ENCODE data around the gene UST.
A peak's percentile ranks its signal among the peaks of the same experiment; 100 is the strongest.
"Not testable (repeated sequence)": the region's sequence is repeated elsewhere in the genome, so short reads cannot be mapped to it uniquely, and the experiment has no call there.

UST gene

GRCh38 chr6:148955441-148955840, 208.6 kb downstream of the UST start:
- DNase-seq, result no peak

- DNase-seq, result not testable (repeated sequence)
These were observed 209.3 kb downstream of the UST start for GRCh38 chr6:148956163-148956562.

DNA sequence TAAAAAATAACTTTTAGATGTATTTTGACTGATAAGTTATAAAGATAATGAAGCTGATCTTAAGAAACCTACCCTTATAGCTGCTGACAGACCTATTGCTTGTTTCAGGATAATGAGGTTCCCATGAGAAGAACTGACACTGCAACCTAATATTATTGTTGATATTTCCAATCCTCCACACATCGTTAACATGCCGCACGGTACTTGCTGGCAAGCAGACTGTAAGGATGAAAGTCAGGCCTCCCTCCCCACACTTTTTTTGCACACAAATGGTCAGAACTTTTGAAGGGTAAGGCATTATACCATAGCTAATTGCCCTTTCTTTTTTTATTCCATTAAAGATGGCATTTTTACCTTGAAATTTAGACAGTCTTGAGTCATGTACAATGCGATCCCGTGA, 210.9 kb downstream of the UST start:
- no peak for DNase-seq

- DNase-seq, result peak in 1 of 2 experiments; percentile 4
These were observed 212.2 kb downstream of the UST start for GRCh38 chr6:148959008-148959407.

DNA sequence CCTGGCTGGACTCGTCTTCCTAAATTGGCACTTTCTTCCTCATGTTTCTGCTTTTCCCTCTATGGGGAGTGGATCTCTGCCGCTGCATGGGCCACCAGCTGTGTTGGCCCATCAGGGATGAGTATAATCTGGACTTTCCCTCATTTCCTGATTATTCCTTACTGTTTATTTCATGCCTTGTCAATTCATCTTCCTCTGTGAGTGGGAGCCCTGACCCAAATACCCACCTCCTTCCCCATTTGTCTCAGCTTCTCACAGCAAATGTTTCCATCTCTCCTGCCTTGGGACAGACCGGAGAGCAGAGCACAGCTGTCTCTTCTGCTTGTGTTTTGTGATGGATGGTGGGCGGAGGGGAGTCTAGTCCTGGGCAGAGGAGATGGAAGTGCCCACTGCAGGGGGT, 212.7 kb downstream of the UST start:
- no peak for DNase-seq

- DNase-seq, result no peak
These were observed 216.2 kb downstream of the UST start for GRCh38 chr6:148962854-148963515.

DNA sequence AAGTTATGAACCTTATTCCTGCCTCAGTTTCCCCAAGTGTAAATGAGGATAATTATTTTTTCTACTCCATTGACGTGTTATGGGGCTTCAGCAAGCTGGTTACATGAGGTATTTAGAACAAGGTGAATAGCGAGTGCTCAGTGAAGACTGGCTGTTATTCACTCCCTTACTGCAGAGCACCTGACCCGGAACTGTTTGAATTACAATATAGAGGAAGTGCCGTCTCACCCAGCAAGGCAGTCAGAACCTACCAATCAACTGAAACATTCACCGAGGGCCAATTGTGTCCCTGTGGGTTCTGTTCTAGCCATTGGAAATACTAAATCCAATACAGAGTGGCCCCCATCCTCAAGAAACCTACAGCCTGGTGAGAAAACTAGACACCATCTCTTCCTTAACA, 216.9 kb downstream of the UST start:
- DNase-seq, result no peak

GRCh38 chr6:148964467-148964866, 217.6 kb downstream of the UST start:
- DNase-seq, result no peak

GRCh38 chr6:148965287-148965686, 218.5 kb downstream of the UST start:
- no peak for DNase-seq

GRCh38 chr6:148967011-148967520, 220.2 kb downstream of the UST start:
- DNase-seq, result no peak

- no peak for DNase-seq
These were observed 220.7 kb downstream of the UST start for GRCh38 chr6:148967541-148967956.

DNA sequence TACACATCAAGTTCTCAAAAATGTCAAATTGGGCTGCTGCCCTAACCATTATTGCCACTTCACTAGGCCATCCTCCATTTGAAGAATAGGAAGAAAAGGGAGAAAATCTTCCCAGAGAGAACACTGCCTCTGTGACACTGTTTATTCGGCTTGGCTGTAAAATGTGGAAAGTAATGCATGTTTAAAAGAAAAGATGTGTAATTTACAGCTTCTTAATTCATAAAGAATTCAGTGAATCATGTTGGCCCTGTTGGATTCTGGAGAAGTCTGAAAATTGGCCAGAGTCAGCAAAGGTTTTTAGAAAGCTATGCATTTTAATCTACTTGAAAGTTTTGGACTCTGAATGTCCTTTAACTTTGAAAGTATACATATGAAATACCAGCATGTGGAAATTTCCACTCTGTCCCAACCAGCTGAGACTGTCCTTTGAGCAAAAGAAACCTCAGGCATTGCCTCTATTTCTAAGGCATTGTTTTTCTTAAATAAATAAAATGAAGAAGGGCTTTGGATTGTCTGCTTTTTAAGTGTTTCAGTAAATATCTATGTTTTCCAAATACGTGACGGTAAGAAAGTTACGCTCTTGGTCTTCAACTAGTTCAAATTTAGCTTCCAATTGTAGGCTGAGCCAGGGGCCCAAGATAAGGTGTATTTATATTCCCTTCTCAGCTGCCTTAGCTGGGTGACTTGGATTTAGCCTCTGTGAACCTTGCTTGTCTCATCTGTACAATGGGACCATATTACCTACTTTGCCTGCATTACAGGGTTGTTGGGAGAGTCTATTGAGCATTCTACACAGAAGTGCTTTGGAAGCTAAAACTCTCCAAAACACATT, 222.2 kb downstream of the UST start:
- no peak for DNase-seq

- peak; percentile 42 to 65 for DNase-seq
These were observed 222.8 kb downstream of the UST start for GRCh38 chr6:148969603-148970061.

GRCh38 chr6:148971031-148971927, 224.4 kb downstream of the UST start:
- DNase-seq, result no peak

DNA sequence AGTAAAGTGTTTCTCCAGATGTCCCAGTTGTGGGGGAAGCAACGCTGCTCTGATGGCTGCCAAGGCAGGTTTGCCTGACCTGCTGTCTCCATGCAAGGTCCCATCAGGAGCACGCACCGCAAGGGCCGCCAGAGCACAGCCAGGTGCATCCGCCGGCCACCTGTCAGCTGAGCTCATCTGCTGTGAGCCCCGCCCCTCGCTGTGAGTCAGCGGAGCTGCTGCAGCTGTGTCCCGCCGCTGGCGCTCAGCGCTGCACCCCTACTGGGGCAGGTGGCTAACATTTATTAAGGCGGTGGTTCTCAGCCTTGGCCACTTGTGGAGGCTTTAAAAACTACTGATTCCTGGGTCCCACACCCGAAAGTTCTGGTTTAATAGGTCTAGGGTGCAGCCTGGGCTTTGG, 225.7 kb downstream of the UST start:
- DNase-seq, result peak; percentile 79 to 93

DNA sequence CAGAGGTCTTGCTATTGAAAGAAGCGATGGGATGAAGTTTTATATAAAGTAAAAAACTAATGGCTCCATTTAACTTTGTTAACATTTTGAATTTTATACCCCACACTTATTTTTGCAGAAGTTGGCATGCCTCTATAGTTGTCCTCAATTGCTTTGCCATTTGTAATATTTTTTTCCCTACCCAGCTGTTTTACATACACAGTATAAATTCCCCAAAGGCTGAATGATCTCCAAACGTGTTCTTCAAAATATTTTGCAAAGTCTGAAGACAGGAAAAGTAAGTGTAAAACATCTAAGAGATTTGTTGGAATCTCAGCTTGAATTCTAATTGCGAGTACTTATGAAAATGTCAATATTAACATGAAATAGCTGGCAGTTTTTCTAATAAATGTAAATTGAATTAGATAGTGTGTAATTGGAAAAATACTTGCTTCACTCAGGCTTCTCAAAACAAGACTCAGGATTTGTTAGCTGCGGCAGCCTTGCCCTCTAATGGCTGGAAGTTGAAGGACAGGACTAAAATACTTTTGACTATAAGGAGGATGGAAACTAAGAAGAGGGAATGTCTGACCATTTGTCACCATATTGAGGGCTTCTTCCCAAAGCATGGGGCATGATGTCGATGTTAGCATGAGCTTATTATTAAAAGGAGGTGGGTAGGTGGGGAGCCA, 226.8 kb downstream of the UST start:
- peak; percentile 6 to 15 for DNase-seq

GRCh38 chr6:148974351-148974750, 227.5 kb downstream of the UST start:
- no peak for DNase-seq

DNA sequence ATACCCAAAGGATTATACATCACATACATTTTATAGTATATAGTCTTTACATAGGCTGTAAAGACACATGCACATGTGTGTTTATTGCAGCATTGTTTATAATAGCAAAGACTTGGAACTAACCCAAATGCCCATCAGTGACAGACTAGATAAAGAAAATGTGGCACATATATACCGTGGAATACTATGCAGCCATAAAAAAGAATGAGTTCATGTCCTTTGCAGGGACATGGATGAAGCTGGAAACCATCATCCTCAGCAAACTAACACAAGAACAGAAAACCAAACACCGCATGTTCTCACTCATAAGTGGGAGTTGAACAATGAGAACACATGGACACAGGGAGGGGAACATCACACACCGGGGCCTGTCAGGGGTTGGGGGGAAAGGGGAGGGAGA, 231.5 kb downstream of the UST start:
- DNase-seq, result not testable (repeated sequence)

DNA sequence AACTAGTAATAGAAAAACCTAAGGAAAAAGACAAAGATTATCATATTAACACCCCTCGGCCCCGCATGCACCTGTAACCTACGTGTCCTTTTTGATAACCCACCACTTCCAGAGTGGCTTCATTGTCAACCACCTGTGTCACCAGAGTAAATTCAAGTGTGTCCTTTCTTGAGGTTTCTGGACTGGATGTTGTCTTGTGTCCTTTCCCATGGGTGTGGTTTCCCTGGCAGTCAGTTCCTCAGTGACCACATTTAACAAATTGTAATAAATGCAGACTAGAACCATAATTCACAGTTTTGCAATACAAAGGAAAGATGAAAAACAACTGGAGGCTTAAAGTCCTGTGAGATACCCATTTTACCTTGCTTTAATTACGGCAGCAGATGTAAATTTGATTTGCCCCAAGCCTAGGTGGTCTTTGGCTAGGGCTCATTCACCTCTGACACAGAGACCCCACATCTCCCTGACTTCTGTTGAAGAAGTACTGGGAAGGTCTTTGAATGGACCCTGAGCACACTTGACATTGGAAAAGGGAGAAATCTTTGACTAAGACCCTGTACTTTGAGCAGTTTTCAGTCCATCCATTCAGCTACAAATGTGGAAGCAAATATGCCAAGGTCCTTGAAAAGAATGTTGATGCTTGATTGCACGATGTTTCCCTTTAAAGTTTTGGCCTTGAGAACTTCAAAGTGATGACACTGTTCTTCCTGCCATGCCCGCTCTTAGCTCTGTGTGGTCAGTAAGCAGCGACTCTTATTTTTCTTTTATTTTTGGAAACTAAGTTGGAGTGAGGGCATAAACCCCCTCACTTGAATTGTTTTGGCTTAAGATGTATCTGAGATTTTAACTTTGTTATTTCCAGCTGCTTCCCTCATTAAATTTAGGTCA, 232.4 kb downstream of the UST start:
- no peak for DNase-seq

GRCh38 chr6:148980234-148980633, 233.4 kb downstream of the UST start:
- DNase-seq, result no peak

DNA sequence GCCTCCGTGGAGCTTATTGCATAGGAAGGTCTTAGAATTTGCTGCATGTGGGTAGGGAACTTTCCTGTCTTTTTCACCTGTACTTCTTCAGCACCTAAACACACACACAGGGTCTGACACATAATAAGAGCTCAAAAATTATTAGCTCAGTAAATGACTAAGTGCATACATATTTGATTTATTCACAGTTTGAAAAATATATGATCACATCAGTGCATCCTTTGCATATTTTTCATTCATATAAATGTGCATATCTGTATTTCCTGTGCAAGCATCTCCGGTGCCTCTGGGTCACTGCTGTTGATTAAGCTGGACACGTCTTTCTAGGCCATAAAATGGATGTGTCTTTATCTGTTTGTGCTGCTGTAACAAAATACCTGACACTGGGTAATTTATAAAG, 234.7 kb downstream of the UST start:
- DNase-seq, result no peak
